B cell (primary cell): ENCODE results near the gene MAT1A.

Source experiments
- CTCF ChIP-seq: fragments of 200-600 bp; IDR thresholded peaks from one replicate; pipeline ENCODE4 v1.8.0; 2022; ENCODE audit warnings: antibody characterized with exemption, mild to moderate bottlenecking
- EZH2 ChIP-seq: IDR thresholded peaks from 2 replicates; pipeline ENCODE4 v1.6.1; 2012; ENCODE audit warnings: borderline replicate concordance, low read depth, mild to moderate bottlenecking, moderate library complexity, low read length; ENCODE audit not compliant: insufficient read depth, poor library complexity, severe bottlenecking

- no peak for TF ChIP-seq CTCF
- no peak for TF ChIP-seq EZH2
These were observed 6.3 kb downstream of the MAT1A start for GRCh38 chr10:80283119-80283518.
